ENCODE measurements around the gene CENPN.

Gene CENPN

DNA sequence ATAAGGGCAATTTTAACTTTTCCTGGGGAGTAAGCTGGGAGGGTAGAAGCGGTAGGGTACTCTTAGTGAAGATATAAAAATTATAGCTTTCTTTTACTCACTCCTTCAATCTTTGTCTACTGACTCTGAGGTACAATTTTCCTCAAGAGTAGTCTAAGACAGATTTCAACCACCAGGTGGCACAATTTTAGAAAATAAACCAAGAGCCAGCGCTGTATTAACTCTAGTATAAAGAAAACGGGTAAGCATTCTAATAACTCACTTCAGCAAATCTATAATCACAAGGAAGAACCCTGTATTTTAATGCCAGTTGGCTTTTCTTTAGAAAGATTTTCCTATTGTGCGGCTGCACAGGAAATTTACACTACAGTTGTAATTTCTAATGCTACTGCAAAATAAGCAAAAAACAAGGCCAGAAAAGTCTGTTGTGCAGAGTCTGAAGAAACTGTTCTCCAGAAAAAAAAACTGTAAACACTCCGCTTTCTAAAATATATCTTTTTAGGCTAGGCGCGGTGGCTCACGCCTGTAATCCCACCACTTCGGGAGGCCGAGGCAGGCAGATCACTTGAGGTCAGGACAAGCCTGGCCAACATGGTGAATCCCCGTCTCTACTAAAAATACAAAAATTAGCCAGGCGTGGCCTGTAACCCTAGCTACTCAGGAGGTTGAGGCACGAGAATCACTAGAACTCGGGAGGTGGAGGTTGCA, 2.2 kb upstream of the CENPN start:
- Histone ChIP-seq H3K36me3 (ENCODE audit: control insufficient read depth, low read depth, low read length) (peaks cover 3% of the 10 kb centered on the region), H3K4me3 (ENCODE audit: low read length) (peak overlapping the region; percentile 27), H3K4me1 (ENCODE audit: control insufficient read depth, low read depth, low read length) (peaks cover 11% of the 10 kb centered on the region), H3K9me3 (ENCODE audit: control insufficient read depth, low read depth, low read length) (no peaks in the 10 kb centered on the region), H3K27ac (ENCODE audit: low read length) (no peak overlapping the region), H3K9ac (ENCODE audit: low read length) (peak overlapping the region; percentile 13), H3K27me3 (ENCODE audit: control insufficient read depth, insufficient read depth, low read length) (no peaks in the 10 kb centered on the region)

DNA sequence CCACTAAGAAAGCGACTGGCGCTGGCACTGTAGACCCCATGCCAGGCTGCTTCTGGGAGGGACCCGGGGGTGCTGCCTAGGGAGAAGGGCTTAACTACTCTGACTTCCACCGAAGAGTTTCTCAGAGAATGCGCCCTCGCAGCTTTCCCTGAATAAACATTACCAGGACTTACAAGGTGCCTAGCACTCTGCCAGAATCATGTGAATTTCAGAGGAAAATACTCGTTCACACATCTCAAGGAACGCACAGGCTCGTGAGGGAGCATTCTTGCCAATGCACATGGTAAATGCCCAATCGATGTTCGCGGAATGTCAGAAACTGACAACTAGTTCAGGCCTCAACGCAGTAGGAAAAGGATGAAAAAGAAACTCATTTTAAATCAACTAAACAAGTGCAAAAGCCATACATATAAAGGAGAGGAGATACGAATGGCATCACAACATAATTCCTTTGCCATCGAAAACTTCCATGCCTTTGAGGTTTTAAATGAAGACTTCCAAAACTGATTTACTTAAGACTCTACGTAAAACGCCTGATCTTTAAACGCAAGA, 1.3 kb upstream of the CENPN start:
- peak overlapping the region; percentile 96 for H3K4me3 ChIP-seq (ENCODE audit: low read length)
- no peaks in the 10 kb centered on the region for H3K9me3 ChIP-seq (ENCODE audit: control insufficient read depth, low read depth, low read length)
- peak overlapping the region; percentile 97 for H3K9ac ChIP-seq (ENCODE audit: low read length)
- peaks cover 3% of the 10 kb centered on the region for H3K36me3 ChIP-seq (ENCODE audit: control insufficient read depth, low read depth, low read length)
- no peaks in the 10 kb centered on the region for H3K27me3 ChIP-seq (ENCODE audit: control insufficient read depth, insufficient read depth, low read length)
- peaks cover 11% of the 10 kb centered on the region for H3K4me1 ChIP-seq (ENCODE audit: control insufficient read depth, low read depth, low read length)
- no peak overlapping the region for H3K27ac ChIP-seq (ENCODE audit: low read length)

DNA sequence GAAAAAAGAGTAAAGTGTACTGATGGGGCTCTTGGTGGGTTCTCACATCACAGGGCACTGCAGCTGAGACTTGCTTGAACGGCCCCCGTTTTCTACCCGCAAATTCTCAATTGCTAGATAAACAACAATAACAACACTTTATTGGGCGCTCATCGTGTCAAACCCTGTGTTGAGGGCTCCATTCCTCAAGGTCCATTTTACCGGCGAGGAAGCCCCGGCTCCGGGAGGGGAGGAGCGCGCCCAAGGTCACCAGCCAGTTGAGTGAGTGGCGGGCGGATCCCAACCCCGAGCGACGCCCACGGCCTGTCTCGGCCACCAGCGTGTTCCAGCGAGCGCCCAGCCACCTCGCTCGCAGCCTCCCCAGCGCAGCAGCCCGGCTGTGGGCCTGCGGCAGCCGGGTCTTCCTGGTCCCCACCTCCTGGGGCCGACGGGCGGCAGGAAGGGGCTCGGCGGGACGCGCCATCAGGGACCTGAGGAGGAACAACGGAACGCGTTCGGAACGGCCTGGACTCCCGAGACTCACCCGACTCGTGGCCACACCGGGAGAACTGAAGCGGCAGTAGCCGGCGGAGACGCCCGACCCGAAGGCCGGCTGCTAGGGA, 702 bp upstream of the CENPN start:
- Histone ChIP-seq H3K27me3 (ENCODE audit: control insufficient read depth, insufficient read depth, low read length) (no peaks in the 10 kb centered on the region), H3K36me3 (ENCODE audit: control insufficient read depth, low read depth, low read length) (peaks cover 3% of the 10 kb centered on the region), H3K4me1 (ENCODE audit: control insufficient read depth, low read depth, low read length) (peaks cover 11% of the 10 kb centered on the region), H3K9ac (ENCODE audit: low read length) (peak overlapping the region; percentile 97), H3K9me3 (ENCODE audit: control insufficient read depth, low read depth, low read length) (no peaks in the 10 kb centered on the region), H3K27ac (ENCODE audit: low read length) (peak overlapping the region; percentile 100), H3K4me3 (ENCODE audit: low read length) (peak overlapping the region; percentile 96)

DNA sequence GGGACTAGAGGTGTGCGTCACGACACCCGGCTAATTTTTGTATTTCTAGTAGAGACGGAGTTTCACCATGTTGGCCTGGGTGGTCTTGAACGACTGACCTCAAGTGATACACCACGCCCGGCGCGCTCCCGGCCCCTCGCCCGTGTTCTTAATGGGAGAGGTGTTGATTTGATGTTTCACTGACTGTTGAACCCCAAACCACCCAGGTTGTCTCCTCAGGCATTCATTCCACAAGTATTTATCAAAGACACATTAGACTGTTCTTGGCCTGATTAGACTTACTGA, 1.4 kb downstream of the CENPN start:
- Histone ChIP-seq H3K27me3 (ENCODE audit: control insufficient read depth, insufficient read depth, low read length) (no peaks in the 10 kb centered on the region), H3K4me1 (ENCODE audit: control insufficient read depth, low read depth, low read length) (peaks cover 11% of the 10 kb centered on the region), H3K27ac (ENCODE audit: low read length) (no peak overlapping the region), H3K9ac (ENCODE audit: low read length) (peak overlapping the region; percentile 97), H3K9me3 (ENCODE audit: control insufficient read depth, low read depth, low read length) (no peaks in the 10 kb centered on the region), H3K4me3 (ENCODE audit: low read length) (peak overlapping the region; percentile 96), H3K36me3 (ENCODE audit: control insufficient read depth, low read depth, low read length) (peaks cover 21% of the 10 kb centered on the region)

DNA sequence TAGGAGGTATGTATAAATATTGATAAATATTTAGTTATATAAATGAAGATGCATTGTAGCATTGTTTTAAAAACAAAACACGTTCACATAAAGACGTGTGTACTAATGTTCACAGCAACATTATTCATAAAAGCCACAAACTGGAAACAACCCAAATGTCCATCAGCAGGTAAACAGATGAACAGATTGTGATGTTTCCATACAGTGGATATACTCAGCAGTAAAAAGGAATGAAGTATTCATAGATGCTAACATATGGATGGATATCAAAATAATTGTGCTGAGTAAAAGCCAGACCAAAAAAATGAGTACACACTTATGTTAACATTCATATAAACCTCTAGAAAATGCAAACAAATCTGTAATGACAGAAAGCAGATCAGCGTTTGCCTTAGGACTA, 6.0 kb downstream of the CENPN start:
- H3K4me3 ChIP-seq (ENCODE audit: low read length) = no peak overlapping the region
- peaks cover 63% of the 10 kb centered on the region for H3K36me3 ChIP-seq (ENCODE audit: control insufficient read depth, low read depth, low read length)

DNA sequence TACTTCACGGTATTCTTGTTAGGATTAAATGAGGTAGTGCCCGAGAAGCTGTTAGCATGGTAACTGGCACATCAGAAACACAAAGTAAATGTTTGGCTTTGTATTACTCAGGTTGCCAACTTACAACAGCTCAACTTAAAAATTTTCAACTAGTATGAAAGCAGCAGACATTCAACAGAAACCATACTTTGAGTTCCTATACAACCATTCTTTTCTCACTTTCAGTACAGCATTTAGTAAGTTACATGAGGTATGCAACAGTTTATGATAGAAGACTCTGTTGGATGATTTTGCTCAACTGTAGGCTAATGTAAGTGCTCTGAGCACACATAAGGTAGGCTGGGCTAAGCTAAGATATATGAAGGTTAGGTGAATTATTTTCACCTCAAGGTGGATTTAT, 7.7 kb downstream of the CENPN start:
- Histone ChIP-seq H3K9me3 (ENCODE audit: control insufficient read depth, low read depth, low read length) (no peaks in the 10 kb centered on the region), H3K4me1 (ENCODE audit: control insufficient read depth, low read depth, low read length) (no peaks in the 10 kb centered on the region), H3K27me3 (ENCODE audit: control insufficient read depth, insufficient read depth, low read length) (no peaks in the 10 kb centered on the region), H3K27ac (ENCODE audit: low read length) (no peak overlapping the region), H3K36me3 (ENCODE audit: control insufficient read depth, low read depth, low read length) (peaks cover 77% of the 10 kb centered on the region), H3K9ac (ENCODE audit: low read length) (no peak overlapping the region), H3K4me3 (ENCODE audit: low read length) (no peak overlapping the region)

More for the DNA sequence above, 6.0 kb downstream of the CENPN start:
- Histone ChIP-seq H3K9ac (ENCODE audit: low read length) (no peak overlapping the region), H3K4me1 (ENCODE audit: control insufficient read depth, low read depth, low read length) (no peaks in the 10 kb centered on the region), H3K9me3 (ENCODE audit: control insufficient read depth, low read depth, low read length) (no peaks in the 10 kb centered on the region), H3K27me3 (ENCODE audit: control insufficient read depth, insufficient read depth, low read length) (no peaks in the 10 kb centered on the region), H3K27ac (ENCODE audit: low read length) (no peak overlapping the region)

DNA sequence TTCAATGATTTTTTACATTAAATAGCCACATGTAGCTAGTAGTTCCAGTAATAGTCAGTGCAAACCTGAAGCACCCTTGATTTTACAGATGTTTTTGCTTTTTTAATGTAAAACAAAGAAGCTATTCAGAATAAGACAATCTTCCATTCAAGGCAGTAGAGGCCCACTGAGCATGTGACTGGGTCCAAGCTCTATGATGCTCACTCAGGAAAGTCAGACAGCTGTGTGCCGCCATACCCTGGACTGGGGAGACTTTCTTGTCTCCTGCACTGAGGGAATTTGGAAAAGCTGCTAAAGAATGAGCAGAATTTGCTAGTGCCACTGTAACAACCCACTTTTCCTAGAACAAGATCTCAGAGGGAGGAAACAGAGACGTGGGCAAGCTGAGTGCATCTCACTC, 11.5 kb downstream of the CENPN start:
- Histone ChIP-seq H3K36me3 (ENCODE audit: control insufficient read depth, low read depth, low read length) (peaks cover 93% of the 10 kb centered on the region), H3K4me3 (ENCODE audit: low read length) (no peak overlapping the region), H3K9ac (ENCODE audit: low read length) (no peak overlapping the region)

DNA sequence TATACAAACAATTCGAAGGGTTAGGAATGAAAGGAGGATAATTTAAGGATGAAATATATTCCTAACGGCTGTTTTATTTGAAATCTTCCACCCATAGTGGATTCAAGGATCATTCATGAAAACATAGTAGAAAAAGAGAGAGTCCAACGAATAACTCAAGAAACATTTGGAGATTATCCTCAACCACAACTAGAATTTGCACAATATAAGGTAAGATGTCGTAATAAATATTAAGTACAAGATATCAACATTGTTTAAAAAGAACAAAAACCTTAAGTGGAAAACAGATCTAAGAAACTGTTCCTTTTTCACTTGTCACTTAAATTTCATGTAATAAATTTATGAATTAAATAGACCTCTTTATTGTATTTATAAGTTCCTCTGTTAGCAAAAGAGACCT, 19.4 kb downstream of the CENPN start:
- Histone ChIP-seq H3K27me3 (ENCODE audit: control insufficient read depth, insufficient read depth, low read length) (no peaks in the 10 kb centered on the region), H3K9me3 (ENCODE audit: control insufficient read depth, low read depth, low read length) (no peaks in the 10 kb centered on the region), H3K4me3 (ENCODE audit: low read length) (no peak overlapping the region), H3K27ac (ENCODE audit: low read length) (no peak overlapping the region), H3K4me1 (ENCODE audit: control insufficient read depth, low read depth, low read length) (no peaks in the 10 kb centered on the region), H3K36me3 (ENCODE audit: control insufficient read depth, low read depth, low read length) (peaks cover 60% of the 10 kb centered on the region), H3K9ac (ENCODE audit: low read length) (no peak overlapping the region)

More for the DNA sequence above, 11.5 kb downstream of the CENPN start:
- Histone ChIP-seq H3K27me3 (ENCODE audit: control insufficient read depth, insufficient read depth, low read length) (no peaks in the 10 kb centered on the region), H3K9me3 (ENCODE audit: control insufficient read depth, low read depth, low read length) (no peaks in the 10 kb centered on the region), H3K27ac (ENCODE audit: low read length) (no peak overlapping the region), H3K4me1 (ENCODE audit: control insufficient read depth, low read depth, low read length) (no peaks in the 10 kb centered on the region)

DNA sequence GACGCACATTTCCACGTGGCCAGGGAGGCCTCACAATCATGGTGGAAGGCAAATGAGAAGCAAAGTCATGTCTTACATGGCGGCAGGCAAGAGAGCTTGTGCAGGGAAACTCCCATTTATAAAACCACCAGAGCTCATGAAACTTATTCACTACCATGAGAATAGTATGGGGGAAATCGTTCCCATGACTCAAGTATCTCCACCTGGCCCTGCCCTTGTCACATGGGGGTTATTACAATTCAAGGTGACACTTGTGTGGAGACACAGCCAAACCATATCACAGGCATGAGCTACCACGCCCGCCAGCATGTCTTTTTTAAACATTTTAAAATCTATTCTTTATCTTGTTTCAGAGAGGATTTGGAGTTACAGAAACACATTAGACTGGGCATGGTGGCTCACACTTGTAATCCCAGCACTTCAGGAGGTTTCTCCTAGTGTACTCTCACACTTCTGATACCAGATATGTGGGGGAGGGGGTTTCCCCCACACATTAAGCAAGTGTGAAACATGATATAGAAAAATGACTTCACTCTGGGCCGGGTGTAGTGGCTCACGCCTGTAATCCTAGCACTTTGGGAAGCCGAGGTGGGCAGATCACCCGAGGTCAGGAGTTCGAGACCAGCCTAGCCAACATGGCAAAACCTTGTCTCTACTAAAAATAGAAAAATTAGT, 23.1 kb downstream of the CENPN start:
- Histone ChIP-seq H3K4me3 (ENCODE audit: low read length) (no peak overlapping the region), H3K9me3 (ENCODE audit: control insufficient read depth, low read depth, low read length) (no peaks in the 10 kb centered on the region), H3K27ac (ENCODE audit: low read length) (no peak overlapping the region), H3K4me1 (ENCODE audit: control insufficient read depth, low read depth, low read length) (no peaks in the 10 kb centered on the region), H3K9ac (ENCODE audit: low read length) (no peak overlapping the region), H3K27me3 (ENCODE audit: control insufficient read depth, insufficient read depth, low read length) (no peaks in the 10 kb centered on the region), H3K36me3 (ENCODE audit: control insufficient read depth, low read depth, low read length) (peaks cover 30% of the 10 kb centered on the region)

DNA sequence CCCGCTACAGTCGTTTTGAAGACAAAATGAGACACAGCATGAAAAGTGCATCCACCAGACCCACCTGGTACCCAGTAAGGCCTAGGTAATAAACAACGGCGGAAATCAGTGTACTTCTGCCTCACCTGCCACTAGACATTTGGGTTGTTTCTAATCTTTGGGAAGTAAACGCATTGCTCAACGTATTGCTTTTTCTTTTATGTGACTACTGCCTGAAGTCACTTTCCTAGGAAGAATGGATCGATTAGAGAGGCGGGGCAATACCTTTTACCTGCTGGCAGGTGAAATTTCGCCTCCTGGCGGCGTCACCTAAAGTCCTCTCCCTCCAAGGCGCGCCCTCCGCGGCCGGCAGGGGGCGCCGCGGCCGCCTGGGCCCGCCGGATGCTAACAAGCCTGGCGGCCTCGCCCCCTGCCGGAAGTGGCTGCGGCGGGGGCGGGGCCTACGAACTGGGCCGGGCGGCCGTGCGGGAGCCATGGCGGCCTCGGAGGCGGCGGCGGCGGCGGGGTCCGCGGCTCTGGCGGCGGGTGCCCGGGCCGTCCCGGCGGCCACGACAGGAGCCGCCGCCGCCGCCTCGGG, 28.5 kb downstream of the CENPN start, which contains the start of gene ATMIN:
TSS of gene ATMIN (plus strand) at position 445 of the 577 bp plus-strand sequence. CDS start at position 474, 29 bp downstream.
- Histone ChIP-seq H3K9me3 (ENCODE audit: control insufficient read depth, low read depth, low read length) (no peaks in the 10 kb centered on the region), H3K27me3 (ENCODE audit: control insufficient read depth, insufficient read depth, low read length) (no peaks in the 10 kb centered on the region), H3K36me3 (ENCODE audit: control insufficient read depth, low read depth, low read length) (peaks cover 8% of the 10 kb centered on the region), H3K9ac (ENCODE audit: low read length) (peak within 1 kb of the TSS; percentile 84), H3K4me1 (ENCODE audit: control insufficient read depth, low read depth, low read length) (no peaks in the 10 kb centered on the region), H3K4me3 (ENCODE audit: low read length) (peak within 1 kb of the TSS; percentile 90), H3K27ac (ENCODE audit: low read length) (no peak within 1 kb of the TSS)

DNA sequence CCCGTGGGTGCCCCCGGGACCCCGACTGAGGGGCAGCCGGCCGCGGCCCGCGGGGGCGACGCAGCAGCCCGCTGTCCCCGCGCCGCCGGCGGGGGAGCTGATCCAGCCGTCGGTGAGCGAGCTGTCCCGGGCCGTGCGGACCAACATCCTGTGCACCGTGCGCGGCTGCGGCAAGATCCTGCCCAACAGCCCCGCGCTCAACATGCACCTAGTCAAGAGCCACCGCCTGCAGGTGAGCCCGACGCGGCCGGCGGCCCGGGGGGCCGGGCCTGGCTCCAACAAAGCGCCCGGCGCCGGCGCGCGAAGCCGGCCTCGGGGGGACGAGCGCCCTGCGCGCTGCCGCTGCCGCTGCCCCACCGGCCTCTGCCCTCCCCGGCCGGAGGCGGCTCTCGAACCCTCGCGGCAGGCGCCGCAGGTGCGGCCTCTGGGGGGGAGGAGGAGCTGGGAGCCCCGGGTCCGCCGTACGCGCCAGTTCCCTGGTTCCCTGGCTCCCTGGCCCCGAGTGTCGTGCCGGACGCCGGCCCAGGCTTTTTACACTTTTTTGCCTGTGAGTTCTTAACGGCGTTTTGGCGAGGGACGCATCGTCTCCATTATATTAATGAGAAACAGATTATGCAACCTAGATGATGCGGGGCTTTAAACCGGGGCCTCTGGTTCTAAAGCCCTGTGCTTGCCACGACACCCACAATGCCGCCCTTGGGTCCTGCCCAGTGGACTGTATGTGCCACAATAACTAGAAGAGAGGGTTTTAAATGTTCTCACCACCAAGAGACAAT, 29.1 kb downstream of the CENPN start:
- Histone ChIP-seq H3K9ac (ENCODE audit: low read length) (peak overlapping the region; percentile 84), H3K36me3 (ENCODE audit: control insufficient read depth, low read depth, low read length) (peaks cover 14% of the 10 kb centered on the region), H3K9me3 (ENCODE audit: control insufficient read depth, low read depth, low read length) (no peaks in the 10 kb centered on the region), H3K4me1 (ENCODE audit: control insufficient read depth, low read depth, low read length) (no peaks in the 10 kb centered on the region), H3K27ac (ENCODE audit: low read length) (no peak overlapping the region), H3K27me3 (ENCODE audit: control insufficient read depth, insufficient read depth, low read length) (no peaks in the 10 kb centered on the region), H3K4me3 (ENCODE audit: low read length) (peak overlapping the region; percentile 90)
